Loucy (cell line): ENCODE data around the gene PNMA6E.

ENCODE experiments used
- H2AFZ ChIP-seq: fragments of 200-600 bp; sonication (generic); 2 replicates; pipeline ENCODE4 v1.6.0; 2016; ENCODE audit warnings: antibody characterized with exemption, mild to moderate bottlenecking, low read length, moderate library complexity
- H3F3A ChIP-seq: fragments of 200-600 bp; 2 replicates; pipeline ENCODE4 v1.6.0; 2016; ENCODE audit warnings: antibody characterized with exemption, low read depth, mild to moderate bottlenecking
- H3K27me3 ChIP-seq: fragments of 200-600 bp; sonication (generic); 2 replicates; pipeline ENCODE4 v1.6.1; 2014; ENCODE audit warnings: low read length, mild to moderate bottlenecking; ENCODE audit not compliant: insufficient read depth, poor library complexity, severe bottlenecking
- H3K36me3 ChIP-seq: fragments of 200-600 bp; sonication (generic); 2 replicates; pipeline ENCODE4 v1.6.1; 2016; ENCODE audit warnings: low read length; ENCODE audit not compliant: insufficient read depth
- H3K4me1 ChIP-seq: fragments of 200-600 bp; sonication (generic); 2 replicates; pipeline ENCODE4 v1.5.1; 2014; ENCODE audit warnings: low read length, mild to moderate bottlenecking; ENCODE audit not compliant: insufficient read depth, poor library complexity, severe bottlenecking
- H3K4me2 ChIP-seq: fragments of 200-600 bp; sonication (generic); 2 replicates; pipeline ENCODE4 v1.6.0; 2014; ENCODE audit warnings: antibody characterized with exemption, low read length, low read depth, mild to moderate bottlenecking; ENCODE audit not compliant: poor library complexity, severe bottlenecking
- H3K4me3 ChIP-seq: fragments of 200-600 bp; sonication (generic); 2 replicates; pipeline ENCODE4 v1.5.1; 2014; ENCODE audit warnings: low read length, mild to moderate bottlenecking, mixed read lengths; ENCODE audit not compliant: poor library complexity, severe bottlenecking
- H3K79me2 ChIP-seq: fragments of 200-600 bp; sonication (generic); 2 replicates; pipeline ENCODE4 v1.6.1; 2014; ENCODE audit warnings: low read length; ENCODE audit not compliant: insufficient read depth
- H3K9ac ChIP-seq: fragments of 200-600 bp; sonication (generic); 2 replicates; pipeline ENCODE4 v1.6.0; 2014; ENCODE audit warnings: mild to moderate bottlenecking, low read depth, low read length, moderate library complexity; ENCODE audit not compliant: poor library complexity, severe bottlenecking
- H3K9me2 ChIP-seq: fragments of 200-600 bp; sonication (generic); replicated peaks from 2 replicates; pipeline ENCODE4 v1.6.1; 2016; ENCODE audit warnings: low read depth, low read length, mixed read lengths
- H3K9me3 ChIP-seq: fragments of 200-600 bp; sonication (generic); 2 replicates; pipeline ENCODE4 v1.6.1; 2014; ENCODE audit warnings: mild to moderate bottlenecking, antibody characterized with exemption, low read length, low read depth; ENCODE audit not compliant: insufficient read depth
- H4K20me1 ChIP-seq: fragments of 200-600 bp; sonication (generic); 2 replicates; pipeline ENCODE4 v1.6.0; 2014; ENCODE audit warnings: antibody characterized with exemption, low read length, mild to moderate bottlenecking; ENCODE audit not compliant: insufficient read depth, poor library complexity, severe bottlenecking
- CTCF ChIP-seq: fragments of 200-600 bp; sonication (generic); conservative IDR thresholded peaks from 2 replicates; pipeline ENCODE4 v1.5.1; 2014; ENCODE audit warnings: mild to moderate bottlenecking, antibody characterized with exemption, low read length
- EZH2phosphoT487 ChIP-seq: fragments of 200-600 bp; IDR thresholded peaks from 2 replicates; pipeline ENCODE4 v1.6.1; 2018; ENCODE audit warnings: antibody characterized with exemption, mild to moderate bottlenecking, moderate library complexity, borderline replicate concordance

Gene PNMA6E

GRCh38 chrX:153445106-153445855 lies 44.1 kb upstream of the PNMA6E start:
- TF ChIP-seq CTCF = no peak
- no peak for TF ChIP-seq EZH2phosphoT487
- H2AFZ ChIP-seq = no peak overlapping the region
- no peaks in the 10 kb centered on the region for H4K20me1 ChIP-seq
- H3K27me3 ChIP-seq = no peaks in the 10 kb centered on the region
- H3K4me1 ChIP-seq = no peaks in the 10 kb centered on the region
- H3K36me3 ChIP-seq = no peaks in the 10 kb centered on the region
- H3K79me2 ChIP-seq = no peaks in the 10 kb centered on the region
- no peak overlapping the region for H3K9ac ChIP-seq
- no peak overlapping the region for H3K4me3 ChIP-seq
- no peak overlapping the region for H3K4me2 ChIP-seq
- H3K9me3 ChIP-seq = no peaks in the 10 kb centered on the region
- H3F3A ChIP-seq = no peaks in the 10 kb centered on the region
- H3K9me2 ChIP-seq = no peaks in the 10 kb centered on the region

GRCh38 chrX:153444333-153445011 lies 43.3 kb upstream of the PNMA6E start:
- Histone ChIP-seq H4K20me1 (no peaks in the 10 kb centered on the region), H3K36me3 (no peaks in the 10 kb centered on the region), H3K79me2 (no peaks in the 10 kb centered on the region), H3K9me3 (no peaks in the 10 kb centered on the region), H3K9me2 (no peaks in the 10 kb centered on the region), H2AFZ (no peak overlapping the region), H3K9ac (no peak overlapping the region), H3K4me1 (no peaks in the 10 kb centered on the region), H3F3A (no peaks in the 10 kb centered on the region), H3K4me3 (no peak overlapping the region), H3K4me2 (no peak overlapping the region), H3K27me3 (no peaks in the 10 kb centered on the region)
- no peak for TF ChIP-seq CTCF
- no peak for TF ChIP-seq EZH2phosphoT487

- TF ChIP-seq EZH2phosphoT487 (no peak), CTCF (no peak)
- no peaks in the 10 kb centered on the region for H4K20me1 ChIP-seq
- no peaks in the 10 kb centered on the region for H3K27me3 ChIP-seq
- H3K9me3 ChIP-seq = no peaks in the 10 kb centered on the region
- no peaks in the 10 kb centered on the region for H3K36me3 ChIP-seq
- H3K9ac ChIP-seq = no peak overlapping the region
- H2AFZ ChIP-seq = no peak overlapping the region
- no peak overlapping the region for H3K4me3 ChIP-seq
- H3F3A ChIP-seq = no peaks in the 10 kb centered on the region
- H3K9me2 ChIP-seq = no peaks in the 10 kb centered on the region
- H3K4me1 ChIP-seq = no peaks in the 10 kb centered on the region
- no peaks in the 10 kb centered on the region for H3K79me2 ChIP-seq
- H3K4me2 ChIP-seq = no peak overlapping the region
Observed at GRCh38 chrX:153443476-153444332, 42.6 kb upstream of the PNMA6E start.
